GM21737 (cell line): ENCODE measurements around the gene A4GALT.

ENCODE experiments used
- ATAC-seq: cut with Tn5 transposase; IDR thresholded peaks from one replicate; pipeline ENCODE4 v1.9.1; 2021; ENCODE audit warnings: mild to moderate bottlenecking, moderate library complexity; ENCODE audit not compliant: unreplicated experiment

The A4GALT gene

DNA sequence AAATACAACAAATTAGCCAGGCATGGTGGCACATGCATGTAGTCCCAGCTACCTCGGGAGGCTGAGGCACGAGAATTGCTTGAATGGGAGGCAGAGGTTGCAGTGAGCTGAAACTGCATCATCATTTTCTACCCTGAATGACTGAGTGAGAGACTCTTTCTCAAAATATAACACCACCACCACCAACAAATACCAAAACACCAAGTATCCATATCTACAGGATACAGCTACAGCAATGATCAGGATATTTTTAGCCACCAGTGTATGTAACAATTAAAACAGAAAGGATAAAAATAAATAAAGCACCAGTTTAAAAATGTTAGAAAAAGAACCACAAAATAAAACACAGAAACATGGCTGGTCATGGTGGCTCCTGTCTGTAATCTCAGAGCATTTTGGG is 13.2 kb downstream of the A4GALT start:
- no peak for ATAC-seq

DNA sequence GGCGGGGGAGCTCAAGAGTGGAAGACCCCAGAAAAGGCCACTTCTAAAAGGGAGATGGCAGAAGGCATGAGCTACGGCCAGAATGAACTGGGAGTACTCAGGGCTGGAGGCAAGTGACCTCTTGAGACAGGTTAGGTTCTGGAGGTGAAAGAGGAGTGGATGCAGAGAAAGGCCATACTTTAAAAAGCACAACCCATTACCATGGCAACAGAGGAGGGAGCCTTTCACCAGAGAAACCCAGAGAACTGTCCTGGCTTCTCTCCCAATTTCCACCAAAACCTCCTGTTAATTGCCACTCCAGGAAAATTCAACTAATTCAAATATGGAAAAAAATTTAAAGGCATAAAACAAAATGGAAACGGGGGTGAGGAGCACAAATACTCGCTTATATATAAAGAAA is 15.8 kb downstream of the A4GALT start:
- ATAC-seq: no peak

DNA sequence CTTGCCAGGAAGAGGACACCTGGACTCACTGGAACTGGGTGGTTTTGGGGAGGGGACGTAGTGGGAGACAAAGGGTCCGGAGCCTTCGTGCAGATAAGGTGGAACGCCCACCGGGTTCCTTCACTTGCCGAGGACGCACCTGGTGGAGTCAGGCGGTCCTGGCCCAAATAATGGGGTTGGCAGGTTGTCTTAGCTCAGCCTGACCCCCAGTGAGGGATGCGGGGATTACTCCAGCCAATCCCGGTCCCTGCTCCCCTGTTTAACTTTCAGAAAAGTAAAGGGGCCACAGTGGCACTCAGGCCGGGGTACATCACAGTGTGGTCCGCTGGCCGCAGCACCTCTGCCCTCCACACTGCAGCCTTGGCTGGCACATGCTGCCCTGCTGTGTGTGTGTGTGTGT is 18.0 kb downstream of the A4GALT start:
- no peak for ATAC-seq

DNA sequence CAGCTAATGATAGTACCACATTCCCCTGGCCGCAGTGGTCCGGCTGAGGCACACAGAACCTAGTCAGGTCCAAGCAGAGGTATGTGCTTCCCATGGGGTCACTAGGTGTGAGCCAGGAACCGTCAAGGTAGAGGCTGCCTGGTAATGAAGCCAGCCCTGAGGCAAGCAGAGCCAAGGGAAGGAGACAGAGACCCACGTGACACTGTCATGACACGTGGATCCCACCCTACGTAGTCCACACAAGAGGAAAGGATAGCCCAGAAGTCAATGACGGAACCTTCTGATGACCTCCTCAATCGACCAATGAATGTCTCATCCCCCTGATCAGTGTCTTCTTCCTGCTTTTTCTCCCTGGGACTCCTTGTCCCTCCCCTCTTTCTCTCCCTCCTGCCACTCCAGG is 19.0 kb downstream of the A4GALT start:
- ATAC-seq: no peak

DNA sequence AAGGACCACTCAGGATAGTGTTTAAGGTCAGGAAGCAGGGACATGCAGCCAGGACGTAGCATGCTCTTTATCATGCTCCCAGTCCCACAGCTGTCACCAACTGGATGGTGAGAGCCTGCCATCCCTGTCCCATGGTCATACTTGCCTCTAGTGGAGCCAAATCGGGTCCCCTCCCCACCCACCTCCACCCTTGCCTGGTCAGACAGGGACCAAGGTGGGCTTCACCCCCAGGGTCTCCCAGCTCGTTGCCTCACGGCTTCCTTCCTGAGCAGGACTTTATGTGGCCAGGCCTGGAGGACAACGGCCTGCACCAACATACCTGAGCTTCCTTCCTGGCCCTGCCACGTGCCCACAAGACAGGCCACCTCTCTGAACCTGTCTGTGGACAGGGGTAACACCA is 19.8 kb downstream of the A4GALT start:
- no peak for ATAC-seq

DNA sequence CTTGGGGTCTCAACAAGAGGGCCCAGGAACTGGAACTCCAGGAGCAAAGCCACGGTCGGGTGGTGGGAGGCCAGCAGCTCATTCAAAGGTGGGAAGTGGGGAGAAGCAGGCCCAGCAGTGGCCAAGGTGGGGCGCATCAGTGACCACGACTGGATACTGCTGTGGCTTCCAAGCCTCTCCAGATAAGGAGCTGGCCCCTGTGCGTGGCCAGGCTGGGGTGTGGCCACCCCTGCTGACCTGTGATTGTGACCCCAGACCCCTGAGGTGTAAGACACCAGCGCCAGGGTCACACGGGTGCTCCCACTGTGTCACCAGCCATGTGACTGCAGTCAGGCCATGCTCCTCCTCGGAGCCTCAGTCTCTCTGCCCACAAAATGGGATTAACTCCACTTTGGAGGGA is 20.3 kb downstream of the A4GALT start:
- ATAC-seq: no peak

DNA sequence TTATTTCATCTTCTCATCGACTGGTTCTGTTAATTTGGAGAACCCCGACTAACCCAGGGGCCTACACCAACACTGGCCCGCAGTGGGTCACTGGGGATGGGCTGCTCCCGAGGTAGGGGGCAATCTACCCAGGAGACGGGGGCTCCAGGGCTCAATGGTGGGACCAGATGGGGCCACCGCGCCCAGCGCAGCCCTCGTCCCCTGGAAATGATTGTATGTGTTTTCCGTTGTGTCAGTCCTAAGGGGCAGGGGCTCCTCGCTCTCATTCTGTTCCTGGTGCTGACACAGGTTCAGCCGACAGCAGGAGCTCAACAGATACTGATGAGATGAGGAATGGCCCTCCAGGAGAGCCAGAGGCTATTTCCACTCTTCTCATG is 20.7 kb downstream of the A4GALT start:
- no peak for ATAC-seq

DNA sequence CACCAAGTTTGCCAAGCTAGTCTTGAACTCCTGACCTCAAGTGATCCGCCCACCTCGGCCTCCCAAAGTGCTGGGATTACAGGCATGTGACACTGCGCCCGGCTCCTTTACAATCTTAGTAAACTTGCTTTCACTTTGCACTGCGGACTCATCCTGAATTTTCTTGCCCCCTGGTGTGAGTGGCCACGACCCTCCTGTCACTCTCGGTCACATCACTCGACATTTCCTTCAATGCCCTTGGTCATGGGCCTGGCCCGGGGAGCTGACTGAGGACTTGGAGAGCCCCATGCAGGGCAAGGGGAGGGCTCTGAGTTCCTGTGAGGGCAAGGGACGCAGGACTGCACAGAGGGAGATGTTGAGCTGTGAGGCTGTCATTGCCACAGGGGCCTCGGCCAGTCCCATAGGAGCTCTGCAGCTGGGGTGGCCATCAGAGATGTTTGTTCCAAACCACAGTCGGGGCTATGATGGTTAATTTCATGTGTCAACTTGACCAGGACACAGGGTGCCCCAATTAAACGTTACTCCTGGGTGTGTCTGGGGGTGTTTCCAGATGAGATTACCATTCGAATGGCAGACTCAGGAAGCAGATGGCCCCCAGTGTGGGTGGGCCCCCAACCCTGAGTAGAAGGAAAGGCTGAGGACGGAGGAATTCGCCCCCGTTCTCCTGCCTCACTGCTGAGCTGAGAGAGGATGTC is 21.2 kb downstream of the A4GALT start:
- no peak for ATAC-seq

DNA sequence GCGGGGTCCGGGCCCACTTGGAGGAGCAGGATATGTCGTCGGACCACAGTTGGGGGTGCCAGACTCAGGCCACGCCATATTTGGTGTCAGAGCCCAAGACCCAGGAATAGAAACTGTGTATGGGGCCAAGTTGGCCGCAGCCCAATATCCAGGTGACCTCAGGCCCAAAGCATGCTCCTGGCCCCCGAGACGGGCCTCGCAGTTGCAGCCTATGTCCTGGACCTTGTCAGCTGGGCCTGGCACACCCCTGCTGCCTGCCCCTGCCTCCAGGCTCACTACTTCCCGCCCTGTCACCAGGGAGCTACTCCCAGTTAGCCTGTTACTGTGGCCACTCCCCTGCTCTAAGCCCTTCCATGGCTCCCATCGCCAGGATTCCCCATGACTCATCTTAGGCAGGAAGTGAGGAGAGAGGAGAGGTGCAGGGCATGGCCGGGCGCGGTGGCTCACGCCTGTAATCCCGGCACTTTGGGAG is 23.1 kb downstream of the A4GALT start:
- no peak for ATAC-seq

DNA sequence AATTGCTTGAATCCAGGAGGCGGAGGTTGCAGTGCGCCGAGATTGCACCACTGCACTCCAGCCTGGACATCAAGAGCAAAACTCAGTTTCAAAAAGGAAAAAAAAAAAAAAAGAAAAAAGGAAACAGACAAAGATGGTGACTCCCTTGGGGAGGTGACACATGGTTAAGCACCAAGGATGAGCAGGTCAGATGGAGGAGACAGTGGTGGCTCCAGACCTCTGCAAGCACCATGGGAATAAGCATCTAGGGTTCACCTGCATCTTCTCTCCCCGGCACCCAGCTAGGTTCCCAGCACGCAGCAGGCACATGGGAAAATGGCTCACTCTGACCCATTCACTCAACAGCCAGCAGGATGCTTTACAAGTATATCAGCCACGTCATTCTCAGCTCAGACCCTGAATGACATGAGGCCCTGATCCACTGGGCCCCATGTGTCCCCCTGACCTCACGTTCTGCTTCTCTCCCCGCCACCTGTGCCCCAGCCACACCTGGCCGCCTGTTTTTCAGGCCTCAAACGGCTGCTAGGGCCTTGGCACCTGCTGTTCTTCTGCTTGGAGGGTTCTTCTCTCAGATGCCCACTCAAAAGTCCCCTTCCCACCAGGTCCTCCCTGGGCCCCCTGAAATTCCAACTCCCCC is 24.2 kb downstream of the A4GALT start:
- no peak for ATAC-seq

DNA sequence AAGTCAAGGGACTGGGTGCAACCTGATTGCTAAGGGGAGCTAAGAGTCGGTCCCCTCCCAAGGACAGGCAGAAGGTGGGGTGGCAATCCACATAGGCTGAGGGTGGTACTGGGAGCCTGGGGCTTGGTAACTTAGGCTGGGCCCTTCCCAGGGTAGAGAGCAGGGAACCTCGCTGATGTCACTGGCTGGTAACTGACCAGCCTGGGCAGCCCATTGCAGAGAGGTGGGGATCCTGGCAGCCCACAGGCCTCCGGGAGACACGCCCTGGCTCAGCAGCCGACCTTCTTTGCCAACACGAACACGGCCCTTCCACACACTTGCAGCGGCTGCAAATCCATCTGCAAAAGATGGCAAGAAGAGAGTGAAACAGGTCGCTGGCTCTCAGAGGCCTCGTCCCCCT is 25.4 kb downstream of the A4GALT start:
- no peak for ATAC-seq

DNA sequence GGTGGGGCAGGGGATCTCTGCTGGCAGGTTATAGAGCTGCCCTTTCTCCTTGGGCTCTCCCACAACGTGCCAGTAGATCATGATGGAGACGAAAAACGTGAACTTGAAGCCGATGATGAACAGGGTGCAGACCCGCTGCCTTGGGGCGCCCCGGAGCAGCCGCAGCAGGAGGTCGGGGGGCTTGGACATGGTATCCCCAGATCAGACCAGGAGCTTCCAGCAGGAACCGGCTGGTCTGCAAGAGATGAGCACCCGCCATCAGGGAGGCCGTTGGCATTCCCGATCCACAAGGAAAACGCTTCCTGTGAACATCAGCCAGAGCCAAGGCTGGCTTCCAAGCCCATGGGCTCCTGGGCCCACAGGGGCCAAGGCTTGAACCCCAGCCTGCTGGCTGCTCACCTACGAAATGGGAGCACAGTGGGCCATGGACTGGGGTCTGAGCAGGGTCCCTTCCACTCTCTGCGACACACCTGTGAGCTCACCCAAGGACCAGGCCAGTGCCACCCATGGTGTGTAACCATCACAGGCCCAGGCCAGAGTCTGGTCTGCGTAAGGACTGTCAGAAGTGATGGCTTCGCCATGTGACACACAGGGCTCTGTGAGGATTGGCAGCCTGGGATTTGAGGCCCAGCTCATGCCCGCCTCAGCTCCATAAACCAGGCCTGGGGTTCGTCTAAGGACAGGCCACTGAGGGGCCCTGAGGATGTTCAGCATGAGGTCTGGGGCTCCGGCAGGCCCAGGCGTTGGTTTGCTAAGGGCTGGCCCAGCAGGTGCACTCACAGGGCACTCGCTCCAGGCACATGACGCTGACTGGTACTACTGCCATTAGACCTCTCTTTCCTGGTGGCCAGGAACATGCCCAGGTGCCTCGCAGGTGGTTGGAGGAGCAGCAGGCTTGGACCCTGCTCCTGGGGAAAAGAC is 26.6 kb downstream of the A4GALT start:
- ATAC-seq: no peak

DNA sequence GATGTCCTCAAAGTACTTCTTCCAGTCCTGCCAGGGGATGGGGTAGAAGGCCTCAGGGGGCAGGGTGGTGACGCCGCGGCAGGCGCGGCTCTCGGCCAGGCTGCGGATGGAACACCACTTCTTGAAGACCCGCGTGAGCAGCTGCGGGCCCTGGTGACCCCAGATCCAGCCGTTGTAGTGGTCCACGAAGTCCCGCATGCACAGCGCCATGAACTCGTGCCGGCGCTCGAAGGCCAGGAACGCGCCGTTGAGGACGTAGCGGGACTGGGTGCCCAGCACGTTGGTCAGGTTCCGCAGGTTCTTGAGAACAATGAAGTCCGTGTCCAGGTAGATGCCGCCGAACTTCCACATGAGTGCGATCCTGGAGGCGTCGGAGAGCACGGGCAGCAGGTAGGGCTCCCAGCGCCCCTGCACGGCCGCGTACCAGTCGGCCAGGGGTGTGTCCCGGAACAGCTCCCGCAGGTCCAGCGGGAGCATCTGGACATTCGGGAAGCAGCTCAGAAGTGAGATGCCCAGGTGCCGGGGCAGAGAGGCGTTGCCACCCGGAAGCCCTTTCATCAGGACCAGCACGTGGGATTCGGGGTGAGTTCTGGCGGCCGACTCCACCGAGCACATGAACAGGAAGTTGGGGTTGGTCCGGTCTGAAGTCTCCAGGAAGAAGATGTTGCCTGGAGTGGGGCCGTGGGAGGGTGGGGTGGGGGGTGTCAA is 27.5 kb downstream of the A4GALT start:
- ATAC-seq: no peak

DNA sequence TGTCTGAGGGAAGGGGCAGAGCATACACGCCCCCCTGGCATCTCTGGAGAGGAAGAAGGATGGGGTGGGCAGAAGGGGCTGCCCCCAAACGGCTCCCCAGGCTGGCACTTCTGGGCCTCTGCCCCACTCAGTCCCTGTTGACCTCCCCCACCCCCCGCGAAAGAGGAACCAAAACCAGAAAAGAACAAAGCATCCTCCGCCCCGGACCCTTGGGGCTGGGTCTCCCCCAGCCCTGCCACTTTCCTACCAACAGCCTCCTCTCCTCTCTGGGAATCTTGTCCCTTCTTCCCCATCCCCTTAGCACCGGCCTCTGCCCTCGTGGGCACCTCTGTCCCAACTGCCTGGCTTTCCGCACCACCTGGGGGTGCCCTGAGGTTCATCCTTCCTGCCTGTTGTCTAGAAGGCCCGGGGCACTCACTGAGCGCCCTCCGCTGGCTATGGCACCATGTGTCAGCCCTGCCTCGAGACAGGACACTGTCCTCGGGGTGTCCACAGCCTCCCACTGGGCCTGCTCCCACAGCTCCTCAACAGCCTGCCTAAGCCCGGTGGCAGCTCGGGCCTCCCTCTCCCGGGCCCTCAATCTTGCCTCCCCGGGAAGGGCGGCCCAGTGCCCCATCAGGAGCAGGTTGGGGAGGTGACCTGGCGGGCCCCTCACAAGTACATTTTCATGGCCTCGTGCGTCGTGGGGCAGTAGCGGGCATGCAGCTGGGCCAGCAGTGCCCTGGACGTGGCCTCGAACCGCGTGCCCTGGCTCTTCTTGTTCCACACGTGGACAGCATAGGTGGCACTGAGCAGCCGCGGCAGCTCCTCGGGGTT is 28.2 kb downstream of the A4GALT start:
- no peak for ATAC-seq

DNA sequence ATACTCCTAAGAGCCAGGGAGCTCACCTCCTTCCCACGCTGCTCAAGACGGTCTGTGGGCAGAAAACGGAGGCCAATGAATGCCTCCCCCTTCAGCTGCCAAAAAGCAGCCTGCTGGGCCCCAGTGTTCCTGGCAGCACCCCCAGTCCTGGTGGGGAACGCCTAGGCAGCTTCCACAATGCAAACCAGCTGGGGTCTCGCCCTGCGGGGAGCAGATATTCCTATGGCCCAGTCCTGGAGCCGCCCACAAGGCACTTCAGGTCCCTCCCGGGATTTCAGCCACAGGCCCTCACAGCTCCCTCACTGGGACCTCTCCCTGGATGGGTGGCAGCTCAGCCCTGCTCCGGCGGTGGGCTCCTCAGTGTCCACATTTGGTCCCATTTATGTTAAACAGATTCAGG is 29.2 kb downstream of the A4GALT start:
- ATAC-seq: no peak

DNA sequence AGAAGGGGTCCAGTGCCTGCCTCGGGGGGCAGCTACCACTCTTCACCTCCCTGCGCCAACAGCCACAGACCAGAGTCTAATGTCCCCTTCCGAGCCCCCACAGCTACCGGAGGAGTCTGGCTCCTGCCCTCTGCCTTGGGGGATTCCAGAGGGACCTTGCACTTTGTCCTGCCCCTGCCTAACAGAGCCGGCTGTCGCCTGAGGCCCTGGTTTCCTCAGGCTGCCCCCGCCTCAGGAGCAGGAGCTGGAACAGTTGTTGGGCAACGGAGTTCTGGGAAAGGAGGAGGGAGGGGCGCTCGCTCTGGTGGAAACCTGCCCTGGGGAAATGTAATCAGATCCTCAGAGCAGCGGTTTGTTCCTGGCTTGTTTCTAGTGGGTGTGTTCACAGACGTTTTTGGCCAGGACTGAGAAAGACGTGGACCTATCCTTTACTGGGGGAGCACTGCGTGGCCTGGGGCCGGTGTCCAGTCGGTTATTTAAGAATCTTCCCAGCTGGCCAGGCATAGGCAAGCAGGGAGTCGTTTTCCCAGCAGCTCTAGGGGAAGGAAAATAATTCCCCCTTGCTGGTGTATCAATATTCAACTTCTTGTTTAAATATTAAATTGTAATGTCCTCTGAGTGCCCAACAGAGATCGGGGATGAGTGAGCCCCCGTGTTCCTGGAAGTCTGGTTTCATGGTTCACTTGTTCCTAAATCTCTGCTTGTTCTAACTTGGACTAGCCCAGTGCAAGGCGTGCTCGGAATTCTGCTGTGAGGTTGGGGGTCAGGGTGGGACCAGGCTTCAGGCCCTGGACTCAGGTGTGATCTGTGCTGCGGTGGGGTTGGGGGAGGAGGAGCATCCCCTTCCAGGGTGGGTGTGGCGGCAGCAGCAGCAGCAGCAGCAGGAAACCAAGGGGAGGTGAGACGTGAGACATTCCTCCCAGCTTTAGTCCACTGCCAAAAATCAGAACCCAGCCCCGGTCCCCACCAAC is 32.1 kb downstream of the A4GALT start:
- ATAC-seq: no peak

DNA sequence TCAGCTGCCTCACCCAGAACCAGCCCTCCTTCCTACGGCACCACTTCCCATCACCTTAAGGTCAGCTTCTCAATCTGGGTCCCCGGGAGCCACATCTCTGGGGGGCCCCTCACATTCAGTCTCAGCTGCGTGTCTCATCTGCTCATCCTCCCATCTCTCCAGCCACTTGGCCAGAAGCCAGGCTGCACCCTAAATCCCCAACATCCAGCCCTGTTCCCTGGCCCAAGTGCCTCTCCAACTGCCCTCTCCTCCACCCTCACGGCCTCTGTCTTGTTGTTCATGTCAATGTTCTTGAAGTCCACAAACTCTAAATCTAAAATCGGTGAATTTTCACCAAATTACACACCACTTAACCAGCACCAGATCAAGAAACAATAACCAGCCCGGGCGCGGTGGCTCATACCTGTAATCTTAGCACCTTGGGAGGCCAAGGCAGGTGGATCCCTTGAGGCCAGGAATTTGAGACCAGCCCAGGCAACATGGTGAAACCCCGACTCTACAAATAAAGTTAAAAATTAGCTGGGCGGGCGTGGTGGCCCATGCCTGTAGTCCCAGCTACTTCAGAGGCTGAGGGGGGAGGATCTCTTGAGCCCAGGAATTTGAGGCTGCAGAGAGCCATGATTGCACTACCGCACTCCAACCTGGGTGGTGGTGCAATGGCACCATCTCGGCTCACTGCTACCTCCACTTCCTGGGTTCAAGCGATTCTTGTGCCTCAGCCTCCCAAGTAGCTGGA is 33.7 kb downstream of the A4GALT start:
- ATAC-seq: no peak

DNA sequence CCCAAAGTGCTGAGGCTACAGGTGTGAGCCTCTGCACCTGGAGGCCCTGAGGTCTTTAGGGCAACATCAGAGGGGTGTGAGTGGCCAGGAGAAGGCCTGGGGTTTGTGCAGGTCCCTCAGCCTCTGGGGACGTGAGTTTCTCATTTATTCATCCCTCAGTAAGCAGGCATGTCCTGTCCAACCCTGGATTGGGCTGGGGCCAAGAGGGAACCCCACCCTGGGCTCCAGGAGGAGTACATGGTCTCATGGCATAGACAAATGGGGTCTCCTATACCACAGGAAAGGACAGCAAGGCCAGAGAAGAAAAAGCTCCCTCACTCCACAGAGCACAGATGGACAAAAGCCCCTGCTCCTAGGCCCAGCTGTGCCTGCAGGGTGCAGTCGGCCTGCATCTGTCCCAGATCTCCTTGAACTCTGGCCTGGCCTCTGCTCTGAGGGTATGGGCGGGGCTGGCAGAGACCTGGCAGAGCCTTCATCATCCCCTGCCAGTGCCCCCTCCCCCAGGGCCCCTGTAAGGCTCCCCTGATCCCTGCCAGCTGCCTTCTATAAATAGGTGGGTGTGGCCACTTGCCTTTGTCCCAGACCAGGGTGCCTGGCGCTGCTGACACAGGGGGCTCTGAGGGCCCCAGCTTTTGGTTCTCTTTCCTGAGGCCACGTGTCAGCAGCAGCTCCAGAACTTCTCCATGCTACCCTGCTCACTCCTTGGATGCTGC is 34.6 kb downstream of the A4GALT start:
- no peak for ATAC-seq
